Endothelial cell of umbilical vein (primary cell): ENCODE measurements around the gene MESP1. TPM values are rescaled to one million over a fixed set of nuclear protein-coding genes. Genes with fewer than 3 reads are reported as not detected.

ENCODE experiments used
- BruUV-seq: library from RNA; stranded (reverse); fragments of 400-500 nt; replicated peaks from 2 replicates; lab custom pipeline; 2021; lab: Mats Ljungman, UMichigan
- CTCF ChIA-PET: fragments of 300-600, 350-600 bp; sonication (Branson Sonifier 250); formaldehyde crosslinking; loops from one replicate; lab custom pipeline; 2021; ENCODE audit warnings: antibody characterized with exemption, inconsistent platforms; lab: Charles Lee
- POLR2A ChIA-PET: fragments of 300-600, 350-600 bp; sonication (Branson Sonifier 250); formaldehyde crosslinking; loops from one replicate; lab custom pipeline; 2021; ENCODE audit warnings: antibody characterized with exemption, inconsistent platforms; lab: Charles Lee
- DNase-seq: peaks from one replicate; pipeline ENCODE4 v3.0.0-alpha.2; 2011; ENCODE audit warnings: low read depth, low spot score
- FAIRE-seq: peaks from 2 replicates; lab custom pipeline; 2011; peaks lifted over from hg19 to GRCh38; lab: Jason Lieb, UNC
- H2AFZ ChIP-seq: 2 replicates; pipeline ENCODE4 v1.6.0; 2012; ENCODE audit warnings: low read depth, low read length, control low read depth, inconsistent platforms
- H3K27ac ChIP-seq: 2 replicates; pipeline ENCODE4 v1.5.1; 2011; ENCODE audit warnings: low read depth, mild to moderate bottlenecking, control low read depth, low read length, moderate library complexity; ENCODE audit not compliant: insufficient read depth
- H3K27me3 ChIP-seq, 2 experiments: 2 replicates each; pipeline versions ENCODE4 v1.6.0 to v1.6.1; 2011; ENCODE audit warnings: low read length in 2 of 2, mixed read lengths in 1 of 2; ENCODE audit not compliant: control insufficient read depth in 2 of 2, insufficient read depth in 2 of 2
- H3K36me3 ChIP-seq, 2 experiments: 2 replicates in 1 of 2; 3 replicates in 1 of 2; pipeline ENCODE4 v1.5.1; 2011; ENCODE audit warnings: low read length in 2 of 2, mild to moderate bottlenecking in 1 of 2, moderate library complexity in 1 of 2; ENCODE audit not compliant: control insufficient read depth in 2 of 2, insufficient read depth in 2 of 2; ENCODE audit errors: extremely low read depth in 1 of 2
- H3K4me1 ChIP-seq: 3 replicates; pipeline ENCODE4 v1.5.1; 2011; ENCODE audit warnings: mild to moderate bottlenecking, low read length; ENCODE audit not compliant: control insufficient read depth, insufficient read depth; ENCODE audit errors: extremely low read depth
- H3K4me2 ChIP-seq: 2 replicates; pipeline ENCODE4 v1.6.1; 2011; ENCODE audit warnings: low read length, control low read depth, mixed read lengths; ENCODE audit not compliant: insufficient read depth
- H3K4me3 ChIP-seq, 3 experiments: fragments of 200-600 bp in 1 of 3; sonication (generic), shearing (Covaris generic) in 1 of 3; replicated peaks in 1 of 3; 2 replicates each; pipeline ENCODE4 v1.5.1; 2011 to 2016; ENCODE audit warnings: control low read depth in 3 of 3, low read length in 3 of 3, mild to moderate bottlenecking in 2 of 3, inconsistent platforms in 1 of 3, low read depth in 1 of 3, moderate library complexity in 1 of 3; ENCODE audit not compliant: insufficient read depth in 1 of 3
- H3K79me2 ChIP-seq: 2 replicates; pipeline ENCODE4 v1.6.0; 2012; ENCODE audit warnings: low read length, inconsistent platforms; ENCODE audit not compliant: control insufficient read depth, insufficient read depth
- H3K9ac ChIP-seq: replicated peaks from 2 replicates; pipeline ENCODE3; 2011; ENCODE audit warnings: low read length, control low read depth; ENCODE audit not compliant: insufficient read depth; ENCODE audit errors: extremely low read depth
- H3K9me1 ChIP-seq: replicated peaks from 3 replicates; pipeline ENCODE4 v1.6.0; 2011; ENCODE audit warnings: mild to moderate bottlenecking, low read length; ENCODE audit not compliant: control insufficient read depth, insufficient read depth; ENCODE audit errors: extremely low read depth
- H3K9me3 ChIP-seq: replicated peaks from 2 replicates; pipeline ENCODE4 v1.5.1; 2012; ENCODE audit warnings: low read length, inconsistent platforms; ENCODE audit not compliant: control insufficient read depth, insufficient read depth
- H4K20me1 ChIP-seq: replicated peaks from 2 replicates; pipeline ENCODE3; 2011; ENCODE audit warnings: mild to moderate bottlenecking, low read length; ENCODE audit not compliant: control insufficient read depth, insufficient read depth; ENCODE audit errors: extremely low read depth
- CTCF ChIP-seq, 2 donors: IDR thresholded peaks; 1 replicate in 1 of 2; 2 replicates in 1 of 2; pipeline ENCODE4 v1.5.1; 2011; ENCODE audit warnings: low read length in 2 of 2, mild to moderate bottlenecking in 2 of 2, moderate library complexity in 2 of 2, control low read depth in 1 of 2, inconsistent platforms in 1 of 2, low read depth in 1 of 2; ENCODE audit not compliant: insufficient read depth in 1 of 2; ENCODE audit errors: extremely low read depth in 1 of 2
- EZH2 ChIP-seq: IDR thresholded peaks from 2 replicates; pipeline ENCODE4 v1.6.1; 2012; ENCODE audit warnings: borderline replicate concordance, low read depth, mild to moderate bottlenecking, moderate library complexity, low read length, inconsistent platforms; ENCODE audit not compliant: severe bottlenecking
- FOS ChIP-seq: IDR thresholded peaks from 2 replicates; pipeline ENCODE4 v1.6.1; 2011; ENCODE audit warnings: mild to moderate bottlenecking, low read length, moderate library complexity, borderline replicate concordance; ENCODE audit not compliant: insufficient read depth
- GATA2 ChIP-seq: IDR thresholded peaks from 2 replicates; pipeline ENCODE4 v1.7.0; 2011; ENCODE audit warnings: low read depth, mild to moderate bottlenecking, moderate library complexity, mixed read lengths, low read length; ENCODE audit not compliant: insufficient read length, insufficient read depth
- JUN ChIP-seq: IDR thresholded peaks from 2 replicates; pipeline ENCODE4 v1.6.1; 2011; ENCODE audit warnings: borderline replicate concordance, low read depth; ENCODE audit not compliant: insufficient read length, insufficient read depth
- MAX ChIP-seq: IDR thresholded peaks from 2 replicates; pipeline ENCODE4 v1.6.1; 2011; ENCODE audit not compliant: insufficient read depth, insufficient read length
- MYC ChIP-seq: IDR thresholded peaks from one replicate; pipeline ENCODE4 v1.6.1; 2011; ENCODE audit warnings: mild to moderate bottlenecking, low read depth, low read length
- POLR2A ChIP-seq: IDR thresholded peaks from 2 replicates; pipeline ENCODE4 v1.6.1; 2012; ENCODE audit warnings: low read depth, mild to moderate bottlenecking, control low read depth, low read length
- POLR2AphosphoS5 ChIP-seq: IDR thresholded peaks from 2 replicates; pipeline ENCODE4 v1.6.1; 2012; ENCODE audit warnings: low read depth, mild to moderate bottlenecking, control low read depth, low read length, moderate library complexity; ENCODE audit not compliant: insufficient read depth
- dilution Hi-C: fragments of 300-500 bp; cut with MboI; formaldehyde crosslinking; loops from one replicate; pipeline ENCODE4 v1.15.0; 2019; ENCODE audit warnings: low sequenced_read_pairs; ENCODE audit not compliant: extremely low pct_ligation_motif_present
- intact Hi-C: fragments of 100-400 bp; cut with micrococcal nuclease; formaldehyde crosslinking; loops from one replicate; pipeline ENCODE4 v1.10.0; 2022
- polyA plus RNA-seq, 4 experiments: library from polyadenylated mRNA; depleted of rRNA in 3 of 4; stranded (reverse) in 3 of 4; unstranded in 1 of 4; fragments of >200 nt; gene quantifications; 2 replicates each; pipeline versions ENCODE4 v1.2.1 to v1.2.3, GENCODE V29; 2011 to 2012; ENCODE audit warnings: missing spikeins in 1 of 4
- total RNA-seq: library from RNA; stranded (reverse); gene quantifications from 2 replicates; pipeline ENCODE4 v1.2.3, GENCODE V29; 2021

The MESP1 gene
- total and polyA plus RNA-seq, 2 donors (not counting 3 experiments of a cell fraction or from before 2014, with no cell fraction given) = 0.68 to 1.7 TPM

GRCh38 chr15:89740137-89740536, 10.9 kb downstream of the MESP1 start:
- peak; percentile 75 to 77 for TF ChIP-seq CTCF (IDR thresholded peaks at IDR 0.05; ENCODE audit: extremely low read depth in 1 of 2, insufficient read depth in 1 of 2, low read depth in 1 of 2, low read length in 2 of 2)
- TF ChIP-seq GATA2 = no peak
- Histone ChIP-seq H3K4me1 (no peaks in the 10 kb centered on the region), H3K79me2 (no peaks in the 10 kb centered on the region), H3K9me3 (no peaks in the 10 kb centered on the region), H3K9ac (no peak overlapping the region), H4K20me1 (no peaks in the 10 kb centered on the region), H2AFZ (peak overlapping the region; percentile 47), H3K4me2 (no peak overlapping the region), H3K4me3 (no peak overlapping the region), H3K27ac (no peak overlapping the region), H3K9me1 (no peaks in the 10 kb centered on the region), H3K36me3 (no peaks in the 10 kb centered on the region), H3K27me3 (peaks cover 3 to 4% of the 10 kb centered on the region in 2 experiments)
- intact Hi-C loops = loop anchor here (1.0 kb wide), 5 partner anchors 20 to 347 kb away; no protein-coding TSS in a partner anchor
- dilution Hi-C loops = no loop called here
- no TSS peak for BruUV-seq
- ChIA-PET CTCF (interaction anchor here (0.5 to 3.1 kb wide), 41 partner anchors 9 to 481 kb away, joined by 3 to 99 read pairs (median 6); partner anchors contain the start of genes AP3S2, ARPIN and MESP1), POLR2A (no interaction called here)
- peak; percentile 86 for DNase-seq
- peak; percentile 94 for FAIRE-seq

- no peak for FAIRE-seq
- CTCF ChIA-PET = interaction anchor here (1.9 kb wide), 1 partner anchor 139 kb away, joined by 5 read pairs; no protein-coding TSS in a partner anchor
- no peak overlapping the region for H3K4me2 ChIP-seq
Measured at GRCh38 chr15:89735773-89736172, 15.3 kb downstream of the MESP1 start.

More at GRCh38 chr15:89735773-89736172, 15.3 kb downstream of the MESP1 start:
- no TSS peak for BruUV-seq
- no peak overlapping the region for H3K9ac ChIP-seq
- peaks cover 18 to 21% of the 10 kb centered on the region in 2 experiments for H3K27me3 ChIP-seq
- no peak overlapping the region for H3K4me3 ChIP-seq
- TF ChIP-seq POLR2A = no peak
- no peak for TF ChIP-seq CTCF (IDR thresholded peaks at IDR 0.05; ENCODE audit: extremely low read depth in 1 of 2, insufficient read depth in 1 of 2, low read depth in 1 of 2, low read length in 2 of 2)
- TF ChIP-seq MYC = no peak
- no peak for TF ChIP-seq JUN
- no peak for TF ChIP-seq FOS
- TF ChIP-seq MAX = no peak
- TF ChIP-seq GATA2 = no peak
- TF ChIP-seq POLR2AphosphoS5 = no peak
- TF ChIP-seq EZH2 = no peak
- H3K79me2 ChIP-seq = no peaks in the 10 kb centered on the region
- no peaks in the 10 kb centered on the region for H3K9me1 ChIP-seq
- intact Hi-C loops = no loop called here
- H3K36me3 ChIP-seq = no peaks in the 10 kb centered on the region
- H2AFZ ChIP-seq = no peak overlapping the region
- H3K27ac ChIP-seq = no peak overlapping the region
- no peaks in the 10 kb centered on the region for H4K20me1 ChIP-seq
- no peaks in the 10 kb centered on the region for H3K4me1 ChIP-seq
- POLR2A ChIA-PET = no interaction called here
- dilution Hi-C loops = no loop called here
- no peaks in the 10 kb centered on the region for H3K9me3 ChIP-seq
- DNase-seq = no peak
